Inferior parietal cortex (tissue), 1 donor: Measurements from ENCODE around the gene SNTB2.
"Not testable (repeated sequence)": the region's sequence is repeated elsewhere in the genome, so short reads cannot be mapped to it uniquely, and the experiment has no call there.

ENCODE experiments used
- DNase-seq: peaks from one replicate; pipeline ENCODE4 v3.0.0-alpha.2; 2016; ENCODE audit errors: extremely low spot score

The SNTB2 gene

GRCh38 chr16:69286941-69287713 lies 100.2 kb downstream of the SNTB2 start:
- peak; percentile 89 for DNase-seq

GRCh38 chr16:69291657-69292056 lies 104.7 kb downstream of the SNTB2 start:
- DNase-seq, result not testable (repeated sequence)

GRCh38 chr16:69293401-69293800 lies 106.4 kb downstream of the SNTB2 start:
- no peak for DNase-seq

GRCh38 chr16:69294051-69294450 lies 107.1 kb downstream of the SNTB2 start:
- no peak for DNase-seq

GRCh38 chr16:69296771-69297170 lies 109.8 kb downstream of the SNTB2 start:
- not testable (repeated sequence) for DNase-seq

GRCh38 chr16:69298261-69298660 lies 111.3 kb downstream of the SNTB2 start:
- no peak for DNase-seq

GRCh38 chr16:69301187-69301586 lies 114.2 kb downstream of the SNTB2 start:
- no peak for DNase-seq

GRCh38 chr16:69301861-69302260 lies 114.9 kb downstream of the SNTB2 start:
- DNase-seq, result no peak

GRCh38 chr16:69302301-69302700 lies 115.3 kb downstream of the SNTB2 start:
- no peak for DNase-seq

- no peak for DNase-seq
Observed at GRCh38 chr16:69306031-69306430, 119.1 kb downstream of the SNTB2 start.

- no peak for DNase-seq
Observed at GRCh38 chr16:69307091-69307490, 120.1 kb downstream of the SNTB2 start.

GRCh38 chr16:69307856-69308255 lies 120.9 kb downstream of the SNTB2 start:
- DNase-seq, result no peak

GRCh38 chr16:69309316-69309715 lies 122.4 kb downstream of the SNTB2 start:
- DNase-seq, result peak; percentile 51

- DNase-seq, result peak; percentile 95
Observed at GRCh38 chr16:69310653-69311532, 123.9 kb downstream of the SNTB2 start, which contains the start of gene VPS4A. VPS4A (plus strand) TSS chr16:69311350; CDS start chr16:69311512, 162 bp downstream.

- DNase-seq, result no peak
Observed at GRCh38 chr16:69311533-69312387, 124.8 kb downstream of the SNTB2 start.

- DNase-seq, result no peak
Observed at GRCh38 chr16:69313469-69313868, 126.5 kb downstream of the SNTB2 start.

- DNase-seq, result no peak
Observed at GRCh38 chr16:69314534-69314933, 127.6 kb downstream of the SNTB2 start.

GRCh38 chr16:69315486-69316311 lies 128.7 kb downstream of the SNTB2 start:
- no peak for DNase-seq

- DNase-seq, result no peak
Observed at GRCh38 chr16:69316595-69317034, 129.7 kb downstream of the SNTB2 start.

- DNase-seq, result no peak
Observed at GRCh38 chr16:69318177-69318910, 131.4 kb downstream of the SNTB2 start.
